HG03342 (cell line): ENCODE data around the gene HECTD3.

Source experiments
- ATAC-seq: cut with Tn5 transposase; IDR thresholded peaks from one replicate; pipeline ENCODE4 v1.9.1; 2021; ENCODE audit warnings: mild to moderate bottlenecking, moderate library complexity; ENCODE audit not compliant: unreplicated experiment

HECTD3 gene

GRCh38 chr1:45010855-45011811 is at the start of gene HECTD3:
Gene HECTD3, minus strand, starts transcription at chr1:45011324. Its CDS starts 67 bp downstream, at chr1:45011257.
- peak; percentile 56 for ATAC-seq

GRCh38 chr1:45059829-45060228 is 48.7 kb upstream of the HECTD3 start:
- ATAC-seq, result no peak

GRCh38 chr1:45057542-45057941 is 46.4 kb upstream of the HECTD3 start:
- ATAC-seq, result no peak

- ATAC-seq, result no peak
Measured at GRCh38 chr1:45051005-45051772, 40.1 kb upstream of the HECTD3 start.

- ATAC-seq, result no peak
Measured at GRCh38 chr1:45047032-45047431, 35.9 kb upstream of the HECTD3 start.

GRCh38 chr1:45044916-45045315 is 33.8 kb upstream of the HECTD3 start:
- ATAC-seq, result no peak

- no peak for ATAC-seq
Measured at GRCh38 chr1:45043094-45043493, 32.0 kb upstream of the HECTD3 start.

GRCh38 chr1:45040297-45040696 is 29.2 kb upstream of the HECTD3 start:
- ATAC-seq, result no peak

- no peak for ATAC-seq
Measured at GRCh38 chr1:45038661-45039364, 27.7 kb upstream of the HECTD3 start.

- ATAC-seq, result no peak
Measured at GRCh38 chr1:45038240-45038639, 27.1 kb upstream of the HECTD3 start.

GRCh38 chr1:45037456-45037855 is 26.3 kb upstream of the HECTD3 start:
- ATAC-seq, result no peak

GRCh38 chr1:45035631-45036301 is 24.6 kb upstream of the HECTD3 start:
- no peak for ATAC-seq

- ATAC-seq, result peak; percentile 52
Measured at GRCh38 chr1:45033356-45033755, 22.2 kb upstream of the HECTD3 start.

GRCh38 chr1:45032837-45033236 is 21.7 kb upstream of the HECTD3 start:
- no peak for ATAC-seq

GRCh38 chr1:45026446-45026845 is 15.3 kb upstream of the HECTD3 start:
- no peak for ATAC-seq

- ATAC-seq, result no peak
Measured at GRCh38 chr1:45023663-45024062, 12.5 kb upstream of the HECTD3 start.

- peak; percentile 57 for ATAC-seq
Measured at GRCh38 chr1:45018599-45019230, 7.6 kb upstream of the HECTD3 start.

GRCh38 chr1:45016767-45017166 is 5.6 kb upstream of the HECTD3 start:
- ATAC-seq, result no peak

GRCh38 chr1:45016090-45016697 is 5.1 kb upstream of the HECTD3 start:
- no peak for ATAC-seq

- no peak for ATAC-seq
Measured at GRCh38 chr1:45015683-45016082, 4.6 kb upstream of the HECTD3 start.
